ENCODE data around the gene LRRC58.

The LRRC58 gene

GRCh38 chr3:120276767-120277166 lies 72.4 kb downstream of the LRRC58 start:
- no peak for DNase-seq (ENCODE audit: low spot score)

- DNase-seq (ENCODE audit: low spot score), result no peak
These were observed 73.5 kb downstream of the LRRC58 start for GRCh38 chr3:120275618-120276017.

GRCh38 chr3:120274739-120275167 lies 74.4 kb downstream of the LRRC58 start:
- DNase-seq (ENCODE audit: low spot score), result no peak
